Kidney (tissue), 14 donors: Measurements from ENCODE around the gene SYT11. TPM values are rescaled to one million over a fixed set of nuclear protein-coding genes. Genes with fewer than 3 reads are reported as not detected.

Source experiments
- DNase-seq, 5 donors: peaks; one replicate each; pipeline ENCODE4 v3.0.0-alpha.2; 2013 to 2020
- FAIRE-seq: peaks from 2 replicates; lab custom pipeline; 2012; peaks lifted over from hg19 to GRCh38; lab: Jason Lieb, UNC
- H3K27ac ChIP-seq, 2 donors: one replicate each; pipeline ENCODE4 v1.7.0; 2013; ENCODE audit warnings: low read depth in 2 of 2, low read length in 2 of 2, inconsistent platforms in 1 of 2
- H3K27me3 ChIP-seq: one replicate; pipeline ENCODE4 v1.7.1; 2013; ENCODE audit warnings: low read length, inconsistent platforms; ENCODE audit not compliant: control insufficient read depth, insufficient read depth
- H3K36me3 ChIP-seq, 3 donors: one replicate each; pipeline versions ENCODE4 v1.7.0 to v1.7.1; 2013; ENCODE audit warnings: low read length in 3 of 3, control low read depth in 1 of 3, inconsistent platforms in 1 of 3; ENCODE audit not compliant: insufficient read depth in 3 of 3, control insufficient read depth in 2 of 3
- H3K4me1 ChIP-seq, 3 donors: one replicate each; pipeline versions ENCODE4 v1.7.0 to v1.7.1; 2013; ENCODE audit warnings: low read length in 3 of 3, inconsistent platforms in 1 of 3, low read depth in 1 of 3; ENCODE audit not compliant: control insufficient read depth in 2 of 3, insufficient read depth in 2 of 3
- H3K4me3 ChIP-seq, 3 donors: one replicate each; pipeline versions ENCODE4 v1.7.0 to v1.8.1; 2013; ENCODE audit warnings: low read length in 3 of 3, control low read depth in 1 of 3, inconsistent platforms in 1 of 3
- H3K9ac ChIP-seq, 3 donors: one replicate each; pipeline versions ENCODE4 v1.7.0 to v1.7.1; 2013; ENCODE audit warnings: low read length in 3 of 3, control low read depth in 1 of 3, inconsistent platforms in 1 of 3
- H3K9me3 ChIP-seq, 3 donors: one replicate each; pipeline versions ENCODE4 v1.7.0 to v1.7.1; 2013; ENCODE audit warnings: low read length in 3 of 3, control low read depth in 1 of 3, inconsistent platforms in 1 of 3; ENCODE audit not compliant: control insufficient read depth in 2 of 3, insufficient read depth in 1 of 3
- intact Hi-C: fragments of 100-400 bp; cut with DNase I; formaldehyde crosslinking; loops from one replicate; pipeline ENCODE4 v1.11.1; 2022
- polyA plus RNA-seq: library from polyadenylated mRNA; stranded (reverse); fragments of 350-450 nt; fragmentation: Illumina TruSeq; extraction: RNeasy Lipid Tissue Mini Kit (QIAGEN cat#74804); gene quantifications from one replicate; pipeline ENCODE4 v1.2.3, GENCODE V29; 2014; ENCODE audit warnings: low read depth, low replicate concordance; ENCODE audit not compliant: insufficient read depth
- total RNA-seq: library from RNA; stranded (reverse); fragmentation: NEBNext Ultra II Directional; extraction: Animal tissue kit (Norgen Biotek cat#: 25700); gene quantifications from one replicate; pipeline ENCODE4 v1.2.1, GENCODE V29; 2021
- TF ChIP-seq, protein P1 (sequence below): IDR thresholded peaks from 3 replicates; pipeline ENCODE4 v1.5.1; 2012; ENCODE audit warnings: mild to moderate bottlenecking, moderate library complexity, borderline replicate concordance; ENCODE audit not compliant: insufficient read depth; ENCODE audit errors: extremely low read depth
- donor health status: control.
- donor health status: control.
- donor health status: control.
- donor health status: control.
- donor health status: control.
- donor health status: DM: yes; HTN: yes; CAD: no.
- donor health status: Normal renal cell carcinoma (clear cell type).

The SYT11 gene
- total and polyA plus RNA-seq, 2 donors from 2014 or later: 8.4 to 16.8 TPM

DNA sequence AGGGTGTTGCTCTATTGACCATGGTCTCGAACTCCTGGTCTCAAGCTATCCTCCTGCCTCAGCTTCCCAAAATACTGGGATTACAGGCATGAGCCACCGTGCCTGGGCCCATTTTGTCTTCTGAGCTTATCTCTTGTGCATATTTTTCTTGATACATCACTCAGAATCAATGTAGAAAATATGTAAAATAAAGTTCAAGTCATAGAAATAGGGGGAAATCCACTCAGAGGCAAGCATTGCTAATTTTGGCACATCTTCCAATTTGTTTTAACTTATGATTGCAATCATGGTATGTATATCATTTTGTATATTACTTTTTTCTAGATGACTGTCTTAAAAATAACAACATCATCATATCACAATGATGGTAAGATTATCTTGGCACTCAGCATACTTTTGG lies 30.2 kb downstream of the SYT11 start:
- Histone ChIP-seq H3K9me3 (no peaks in the 10 kb centered on the region), H3K36me3 (no peaks in the 10 kb centered on the region), H3K27me3 (no peaks in the 10 kb centered on the region), H3K4me3 (no peak overlapping the region), H3K27ac (peak overlapping the region; percentile 6 to 72), H3K4me1 (peaks cover 7 to 28% (median 8%) of the 10 kb centered on the region in 3 donors), H3K9ac (peak overlapping the region in 1 of 3 donors; percentile 34)
- intact Hi-C loops: no loop called here
- DNase-seq (no peak), FAIRE-seq (no peak)
- TF ChIP-seq, protein P1, sequence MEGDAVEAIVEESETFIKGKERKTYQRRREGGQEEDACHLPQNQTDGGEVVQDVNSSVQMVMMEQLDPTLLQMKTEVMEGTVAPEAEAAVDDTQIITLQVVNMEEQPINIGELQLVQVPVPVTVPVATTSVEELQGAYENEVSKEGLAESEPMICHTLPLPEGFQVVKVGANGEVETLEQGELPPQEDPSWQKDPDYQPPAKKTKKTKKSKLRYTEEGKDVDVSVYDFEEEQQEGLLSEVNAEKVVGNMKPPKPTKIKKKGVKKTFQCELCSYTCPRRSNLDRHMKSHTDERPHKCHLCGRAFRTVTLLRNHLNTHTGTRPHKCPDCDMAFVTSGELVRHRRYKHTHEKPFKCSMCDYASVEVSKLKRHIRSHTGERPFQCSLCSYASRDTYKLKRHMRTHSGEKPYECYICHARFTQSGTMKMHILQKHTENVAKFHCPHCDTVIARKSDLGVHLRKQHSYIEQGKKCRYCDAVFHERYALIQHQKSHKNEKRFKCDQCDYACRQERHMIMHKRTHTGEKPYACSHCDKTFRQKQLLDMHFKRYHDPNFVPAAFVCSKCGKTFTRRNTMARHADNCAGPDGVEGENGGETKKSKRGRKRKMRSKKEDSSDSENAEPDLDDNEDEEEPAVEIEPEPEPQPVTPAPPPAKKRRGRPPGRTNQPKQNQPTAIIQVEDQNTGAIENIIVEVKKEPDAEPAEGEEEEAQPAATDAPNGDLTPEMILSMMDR: no peak

DNA sequence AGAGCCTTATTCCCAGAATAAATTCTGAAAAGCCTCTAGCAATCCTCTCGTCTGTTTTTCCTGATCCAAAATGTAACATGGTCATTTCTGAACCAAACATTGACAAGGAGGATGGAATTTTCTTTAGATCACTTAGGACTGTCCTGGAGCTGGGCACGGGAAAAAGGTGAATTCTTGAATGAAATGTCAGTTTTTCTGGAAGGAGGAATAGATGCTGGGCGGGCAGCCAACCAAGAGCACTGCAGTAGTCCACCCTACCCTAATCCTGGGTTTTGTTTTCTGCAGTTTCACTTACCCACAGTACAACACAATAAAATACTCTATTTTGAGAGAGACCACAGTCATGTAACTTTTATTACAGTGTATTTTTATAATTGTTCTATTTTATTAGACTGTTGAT lies 30.9 kb downstream of the SYT11 start:
- DNase-seq (no peak), FAIRE-seq (no peak)
- peak overlapping the region; percentile 55 to 69 for H3K27ac ChIP-seq

DNA sequence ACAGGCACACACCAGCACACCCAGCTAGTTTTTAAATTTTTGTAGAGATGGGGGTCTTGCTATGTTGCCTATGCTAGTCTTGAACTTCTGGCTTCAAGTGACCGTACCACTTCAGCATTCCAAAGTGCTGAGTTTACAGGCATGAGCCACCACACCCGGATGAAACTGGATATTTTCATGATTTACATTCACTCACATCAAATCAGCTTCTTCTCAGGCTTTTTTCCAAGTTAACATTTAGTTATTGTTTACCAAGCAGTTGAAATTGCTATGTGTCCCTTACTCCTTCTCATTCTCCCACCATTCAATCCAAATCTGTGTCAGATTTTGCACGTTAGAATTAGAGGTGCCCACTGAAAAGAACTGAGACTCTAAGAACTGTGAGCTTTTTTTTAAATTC lies 33.4 kb downstream of the SYT11 start:
- Histone ChIP-seq H3K9ac (peak overlapping the region in 1 of 3 donors; percentile 28), H3K27me3 (no peaks in the 10 kb centered on the region), H3K27ac (peak overlapping the region; percentile 59 to 76), H3K36me3 (peaks cover 0 to 5% (median 0%) of the 10 kb centered on the region in 3 donors), H3K4me3 (no peak overlapping the region), H3K9me3 (no peaks in the 10 kb centered on the region), H3K4me1 (peaks cover 7 to 19% (median 8%) of the 10 kb centered on the region in 3 donors)
- intact Hi-C loops: no loop called here
- FAIRE-seq: no peak
- TF ChIP-seq, protein P1: no peak
- peak in 2 of 5 donors; percentile 24 to 42 for DNase-seq

More for the DNA sequence above, 30.9 kb downstream of the SYT11 start:
- peaks cover 7 to 23% (median 8%) of the 10 kb centered on the region in 3 donors for H3K4me1 ChIP-seq
- H3K27me3 ChIP-seq: no peaks in the 10 kb centered on the region
- intact Hi-C loops: no loop called here
- H3K9ac ChIP-seq: peak overlapping the region in 1 of 3 donors; percentile 34
- no peak overlapping the region for H3K4me3 ChIP-seq
- no peaks in the 10 kb centered on the region for H3K9me3 ChIP-seq
- TF ChIP-seq, protein P1: no peak
- no peaks in the 10 kb centered on the region for H3K36me3 ChIP-seq
